GM19023 (cell line): Measurements from ENCODE around the gene DNAJC5.
"Not testable (repeated sequence)": the region's sequence is repeated elsewhere in the genome, so short reads cannot be mapped to it uniquely, and the experiment has no call there.

Experiments used
- ATAC-seq: cut with Tn5 transposase; IDR thresholded peaks from one replicate; pipeline ENCODE4 v1.9.1; 2021; ENCODE audit warnings: mild to moderate bottlenecking, moderate library complexity; ENCODE audit not compliant: unreplicated experiment

The DNAJC5 gene

DNA sequence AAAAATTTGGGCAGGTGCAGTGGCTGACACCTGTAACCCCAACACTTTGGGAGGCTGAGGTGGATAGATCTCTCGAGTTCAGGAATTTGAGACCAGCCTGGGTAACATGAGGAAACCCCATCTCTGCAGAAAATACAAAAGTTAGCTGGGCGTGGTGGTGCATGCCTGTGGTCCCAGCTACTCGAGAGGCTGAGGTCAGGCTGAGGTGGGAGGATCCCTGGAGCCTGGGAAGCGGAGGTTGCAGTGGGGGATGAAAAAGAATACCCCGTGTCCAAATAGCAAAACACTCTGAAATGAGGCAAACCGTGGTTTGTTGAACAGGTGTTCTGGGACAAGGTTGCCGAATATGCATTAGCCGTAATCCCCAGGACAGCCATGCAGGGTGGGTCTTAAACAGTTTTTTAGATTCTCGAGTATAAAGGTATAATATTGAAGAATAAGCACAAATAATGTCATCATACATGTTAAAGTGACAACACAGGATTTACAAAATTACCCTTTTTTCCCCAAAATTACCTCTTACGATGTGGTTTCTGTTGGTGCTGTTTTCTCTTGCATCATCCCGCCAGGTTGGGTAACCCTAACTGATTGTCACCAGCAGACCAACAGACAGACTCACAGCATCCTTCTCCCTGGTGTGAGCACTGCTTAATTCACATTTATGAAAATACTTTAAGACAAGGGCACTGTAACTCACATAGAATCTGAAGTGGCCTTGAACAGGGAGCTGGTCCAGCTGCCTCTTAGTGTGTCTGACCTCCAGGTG, 9.1 kb downstream of the DNAJC5 start:
- no peak for ATAC-seq

DNA sequence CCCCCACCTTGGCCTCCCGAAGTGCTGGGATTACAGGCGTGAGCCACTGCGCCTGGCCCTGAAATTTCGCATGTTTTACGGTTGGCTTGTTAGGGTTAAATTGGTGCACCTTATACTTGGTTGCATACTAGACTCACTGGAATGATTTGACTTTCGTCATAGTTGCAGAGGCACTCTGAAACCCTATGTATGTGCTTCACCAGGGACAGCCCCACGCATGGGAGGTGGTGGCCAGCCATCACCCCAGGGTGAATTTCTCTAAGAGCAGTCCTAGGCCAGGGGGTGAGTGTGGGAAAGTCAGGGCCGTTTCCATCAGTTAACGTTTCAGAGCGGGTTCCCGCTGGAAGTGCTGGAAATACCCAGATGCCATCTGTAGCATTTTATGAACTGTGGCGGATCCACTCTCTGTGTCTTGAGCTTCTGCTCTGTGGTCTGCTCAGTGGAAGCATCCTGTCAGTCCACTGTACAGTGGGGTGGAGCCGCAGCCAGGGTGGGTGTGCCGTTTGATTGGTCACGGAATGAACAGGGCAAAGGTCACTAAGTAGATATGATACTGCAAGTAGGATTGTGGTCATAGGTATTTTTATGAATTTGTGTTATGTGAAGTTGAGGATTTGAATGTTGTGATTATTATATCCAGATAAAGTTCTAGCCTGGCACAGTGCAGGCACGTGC, 13.2 kb downstream of the DNAJC5 start:
- ATAC-seq: no peak

DNA sequence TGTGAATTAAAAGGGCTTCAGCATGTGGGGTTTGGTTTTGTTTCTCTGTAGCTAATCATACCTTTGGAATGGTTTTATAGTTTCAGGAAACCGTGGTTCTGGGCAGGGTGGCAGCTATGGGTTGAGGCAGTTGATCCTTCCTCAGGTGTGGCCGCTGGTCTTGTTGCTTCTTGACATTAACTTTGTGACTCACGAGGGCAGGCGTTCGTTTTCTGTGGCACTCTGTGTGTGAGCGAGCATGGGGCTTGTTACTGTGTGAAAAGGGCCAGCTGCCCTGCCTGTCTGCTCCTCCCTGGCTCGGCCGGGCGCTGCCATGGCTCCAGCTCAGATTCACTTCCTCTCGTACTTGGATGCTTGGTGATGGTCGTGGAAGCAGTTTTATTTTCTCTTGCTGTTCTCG, 16.2 kb downstream of the DNAJC5 start:
- no peak for ATAC-seq

DNA sequence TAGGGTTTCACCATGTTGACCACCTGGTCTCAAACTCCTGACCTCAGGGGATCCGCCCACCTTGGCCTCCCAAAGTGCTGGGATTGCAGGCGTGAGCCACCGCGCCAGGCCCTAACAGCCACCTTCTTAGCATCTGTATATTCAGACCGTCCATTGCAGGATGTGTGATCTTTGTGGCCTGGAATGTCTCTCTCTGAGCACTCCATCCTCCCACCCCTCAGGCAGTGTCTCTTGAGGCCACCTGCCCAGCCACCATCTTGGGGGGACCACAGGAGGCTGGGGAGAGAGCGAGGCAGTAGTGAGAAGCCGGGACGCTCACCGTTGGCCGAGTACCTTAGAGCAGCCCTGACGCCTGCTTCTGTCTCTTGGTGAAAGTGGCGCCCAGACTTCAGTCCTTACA, 18.8 kb downstream of the DNAJC5 start:
- ATAC-seq: no peak

DNA sequence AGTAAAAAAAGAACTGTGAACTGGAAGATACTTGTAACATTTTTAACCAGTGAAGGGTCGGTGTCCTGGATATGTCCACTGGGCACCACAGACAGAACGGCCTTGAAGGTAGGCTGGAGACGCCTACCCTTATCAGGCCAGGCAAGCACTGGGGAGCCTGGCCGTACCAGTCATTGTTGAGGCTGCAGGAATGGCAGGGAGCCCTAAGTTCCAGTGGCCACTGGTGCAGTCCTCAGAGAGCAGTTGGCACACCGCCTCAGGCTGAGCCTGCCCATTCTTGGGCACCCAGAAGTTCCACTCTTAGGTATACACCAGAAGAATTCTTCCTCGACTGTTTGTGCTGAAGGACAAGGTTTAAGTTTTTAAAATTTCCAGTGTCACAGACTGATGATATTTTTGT, 20.5 kb downstream of the DNAJC5 start:
- no peak for ATAC-seq

DNA sequence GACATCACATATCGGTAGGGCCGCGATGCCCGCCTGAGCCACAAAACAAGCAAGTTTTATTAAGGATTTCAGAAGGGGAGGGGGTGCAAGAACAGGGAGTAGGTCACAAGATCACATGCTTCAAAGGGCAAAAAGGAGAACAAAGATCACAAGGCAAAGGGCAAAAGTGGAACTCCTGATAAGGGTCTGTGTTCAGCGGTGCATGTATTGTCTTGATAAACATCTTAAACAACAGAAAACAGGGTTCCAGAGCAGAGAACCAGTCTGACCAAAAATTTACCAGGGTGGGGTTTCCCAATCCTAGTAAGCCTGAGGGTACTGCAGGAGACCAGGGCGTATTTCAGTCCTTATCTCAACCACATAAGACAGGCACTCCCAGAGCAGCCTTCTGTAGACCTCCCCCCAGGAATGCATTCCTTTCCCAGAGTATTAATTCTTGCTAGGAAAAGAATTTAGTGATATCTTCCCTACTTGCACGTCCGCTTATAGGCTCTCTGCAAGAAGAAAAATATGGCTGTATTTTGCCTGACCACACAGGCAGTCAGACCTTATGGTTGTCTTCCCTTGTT, 21.5 kb downstream of the DNAJC5 start:
- not testable (repeated sequence) for ATAC-seq

DNA sequence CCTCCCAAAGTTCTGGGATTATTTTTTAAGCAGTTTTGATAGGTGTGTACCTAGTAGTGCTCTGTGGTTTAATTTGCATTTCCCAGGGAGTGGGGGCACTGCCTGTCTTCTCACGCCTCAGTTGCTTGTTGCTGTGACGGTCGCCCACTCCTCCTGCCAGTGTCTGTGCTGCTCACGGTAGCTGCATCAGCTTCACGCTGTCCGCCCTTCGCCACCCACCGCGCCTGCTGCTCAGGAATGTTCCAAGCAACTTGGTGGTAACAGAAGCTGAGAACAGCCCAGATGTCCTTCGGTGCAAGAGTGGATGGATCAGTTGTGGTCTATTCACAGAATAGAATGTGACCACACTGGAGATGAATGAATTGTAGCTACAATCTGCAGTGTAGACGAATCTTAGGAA, 22.9 kb downstream of the DNAJC5 start:
- ATAC-seq: no peak

DNA sequence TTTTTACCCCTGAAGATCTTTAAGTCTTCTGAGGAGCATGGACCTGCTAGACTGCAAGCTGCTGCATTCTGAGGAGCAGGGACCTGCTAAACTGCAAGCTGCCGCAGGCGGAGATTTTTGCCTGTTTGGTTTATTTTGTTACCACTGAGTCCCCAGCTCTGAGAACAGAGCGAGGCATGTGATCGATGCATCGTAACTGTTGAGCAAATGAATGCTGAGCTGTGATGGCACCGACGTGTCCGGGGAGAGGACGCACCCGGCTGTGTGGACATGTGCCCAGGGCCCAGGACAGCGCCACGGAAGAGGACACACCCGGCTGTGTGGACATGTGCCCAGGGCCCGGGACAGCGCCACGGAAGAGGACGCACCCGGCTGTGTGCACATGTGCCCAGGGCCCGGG, 24.2 kb downstream of the DNAJC5 start:
- no peak for ATAC-seq

DNA sequence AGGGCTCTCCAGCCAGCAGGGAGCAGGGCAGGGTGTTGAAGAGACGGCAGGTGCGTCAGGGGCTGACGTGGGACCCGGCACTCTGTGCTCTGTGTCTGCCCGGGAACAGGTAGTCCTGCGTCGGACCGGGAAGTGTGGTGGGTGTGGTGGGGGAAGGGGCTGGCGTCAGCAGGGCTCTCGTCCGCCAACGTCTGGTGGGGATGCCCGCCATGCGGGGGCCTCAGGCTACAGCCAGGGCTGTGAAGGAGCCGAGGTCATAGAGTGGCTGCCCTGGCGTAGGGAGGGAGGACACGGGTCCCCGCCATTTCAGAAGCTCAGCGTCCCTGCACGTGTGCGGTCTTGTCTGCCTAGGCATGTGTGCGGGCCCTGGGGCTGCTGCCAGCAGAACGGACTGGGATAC, 25.3 kb downstream of the DNAJC5 start:
- ATAC-seq: no peak

DNA sequence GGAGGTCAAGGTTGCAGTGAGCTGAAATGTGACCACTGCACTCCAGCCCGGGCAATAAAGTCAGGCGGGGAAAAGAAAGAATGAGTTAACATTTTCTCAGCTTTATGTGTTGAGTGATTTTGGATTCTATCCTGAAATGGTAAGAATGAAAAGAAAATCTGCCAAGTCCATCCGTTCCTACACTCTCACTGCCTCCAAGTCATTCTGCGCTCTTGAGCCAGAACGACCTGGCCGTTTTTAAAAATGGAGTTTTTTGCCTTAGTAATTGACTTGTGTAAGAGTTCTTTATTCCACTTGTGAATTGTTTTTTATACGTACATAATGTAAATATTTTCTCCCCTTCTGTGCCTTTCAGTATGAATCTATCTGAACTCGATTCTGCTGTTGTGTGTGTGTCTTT, 28.7 kb downstream of the DNAJC5 start:
- no peak for ATAC-seq

DNA sequence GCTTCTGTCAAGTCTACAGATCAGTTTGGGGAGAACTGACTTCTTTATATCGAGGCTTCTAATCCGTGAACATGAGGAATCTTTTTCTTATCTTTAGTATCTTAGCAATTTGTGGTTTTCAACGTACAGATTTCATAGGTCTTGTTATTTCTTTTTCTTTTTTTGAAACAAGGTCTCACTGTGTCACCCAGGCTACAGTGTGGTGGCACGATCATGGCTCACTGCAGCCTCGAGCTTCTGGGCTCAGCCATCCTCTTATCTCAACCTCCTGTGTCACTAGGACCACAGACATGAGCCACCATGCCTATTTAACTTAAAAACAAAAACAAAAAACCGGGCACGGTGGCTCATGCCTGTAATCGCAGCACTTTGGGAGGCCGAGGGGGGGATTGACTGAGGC, 29.3 kb downstream of the DNAJC5 start:
- ATAC-seq: no peak

DNA sequence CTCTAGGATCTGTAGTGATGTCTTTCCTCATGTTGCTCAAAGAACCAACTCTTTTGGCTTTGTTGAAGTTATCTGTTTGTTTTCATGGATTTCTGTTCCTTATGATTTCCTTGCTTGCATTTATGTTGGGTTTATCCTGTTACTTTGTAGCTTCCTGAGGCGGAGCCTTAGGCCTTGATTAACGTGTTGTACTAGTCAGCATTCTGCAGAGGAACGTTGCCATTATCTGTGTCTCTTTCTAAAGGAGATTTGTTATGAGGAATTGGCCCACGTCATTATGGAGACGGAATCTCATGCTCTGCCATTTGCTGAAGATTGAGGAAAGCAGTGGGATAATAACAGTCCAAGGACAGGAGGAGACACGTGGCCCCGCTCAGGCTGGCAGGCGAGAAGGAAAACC, 31.4 kb downstream of the DNAJC5 start:
- no peak for ATAC-seq

DNA sequence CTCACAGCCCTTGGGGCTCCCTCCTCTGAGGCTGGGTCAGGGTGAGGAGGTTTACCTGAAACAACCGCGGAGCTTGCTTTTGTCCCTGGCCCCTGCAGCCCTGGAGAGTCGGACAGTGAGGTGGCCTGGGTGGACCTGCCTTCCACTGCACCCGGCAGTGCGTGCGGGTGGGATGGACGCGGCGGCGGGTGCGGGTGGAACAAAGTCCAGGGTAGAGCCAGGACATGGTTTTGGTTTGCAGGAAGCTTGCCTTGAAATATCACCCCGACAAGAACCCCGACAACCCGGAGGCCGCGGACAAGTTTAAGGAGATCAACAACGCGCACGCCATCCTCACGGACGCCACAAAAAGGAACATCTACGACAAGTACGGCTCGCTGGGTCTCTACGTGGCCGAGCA, 34.1 kb downstream of the DNAJC5 start:
- ATAC-seq: no peak

DNA sequence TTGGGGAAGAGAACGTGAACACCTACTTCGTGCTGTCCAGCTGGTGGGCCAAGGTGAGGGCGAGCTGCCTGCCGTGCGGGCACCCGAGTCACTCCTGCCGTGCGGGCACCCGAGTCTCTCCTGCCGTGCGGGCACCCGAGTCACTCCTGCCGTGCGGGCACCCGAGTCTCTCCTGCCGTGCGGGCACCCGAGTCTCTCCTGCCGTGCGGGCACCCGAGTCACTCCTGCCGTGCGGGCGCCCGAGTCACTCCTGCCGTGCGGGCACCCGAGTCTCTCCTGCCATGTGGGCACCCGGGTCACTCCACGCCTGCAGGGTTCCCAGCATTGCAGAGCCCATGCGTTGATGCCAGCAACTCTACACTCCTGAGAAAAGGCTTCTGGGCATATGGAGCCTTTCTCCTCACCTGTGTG, 34.6 kb downstream of the DNAJC5 start:
- not testable (repeated sequence) for ATAC-seq

DNA sequence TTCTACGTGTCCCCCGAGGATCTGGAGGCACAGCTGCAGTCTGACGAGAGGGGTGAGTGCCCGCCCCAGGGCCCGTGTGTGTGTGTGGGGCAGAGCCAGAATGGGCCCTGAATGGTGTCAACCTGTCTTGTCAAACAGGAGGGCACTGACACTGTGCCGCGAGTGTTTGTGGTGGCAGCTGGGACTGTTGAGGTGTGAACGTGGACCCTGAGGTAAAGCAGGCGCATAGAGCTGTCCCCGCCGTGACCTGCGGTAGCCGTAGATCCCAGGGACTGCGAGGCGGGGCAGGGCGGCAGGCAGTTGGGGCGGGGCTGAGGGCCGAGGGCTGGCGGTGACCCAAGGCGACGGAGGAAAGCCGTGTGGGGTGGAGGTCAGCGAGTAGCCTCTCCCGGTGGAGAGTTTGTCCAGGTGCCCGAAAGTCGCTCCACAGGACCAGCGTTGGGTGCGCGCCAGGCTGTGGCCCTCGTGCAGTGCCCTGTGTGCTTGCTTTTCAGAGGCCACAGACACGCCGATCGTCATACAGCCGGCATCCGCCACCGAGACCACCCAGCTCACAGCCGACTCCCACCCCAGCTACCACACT, 36.1 kb downstream of the DNAJC5 start:
- no peak for ATAC-seq

DNA sequence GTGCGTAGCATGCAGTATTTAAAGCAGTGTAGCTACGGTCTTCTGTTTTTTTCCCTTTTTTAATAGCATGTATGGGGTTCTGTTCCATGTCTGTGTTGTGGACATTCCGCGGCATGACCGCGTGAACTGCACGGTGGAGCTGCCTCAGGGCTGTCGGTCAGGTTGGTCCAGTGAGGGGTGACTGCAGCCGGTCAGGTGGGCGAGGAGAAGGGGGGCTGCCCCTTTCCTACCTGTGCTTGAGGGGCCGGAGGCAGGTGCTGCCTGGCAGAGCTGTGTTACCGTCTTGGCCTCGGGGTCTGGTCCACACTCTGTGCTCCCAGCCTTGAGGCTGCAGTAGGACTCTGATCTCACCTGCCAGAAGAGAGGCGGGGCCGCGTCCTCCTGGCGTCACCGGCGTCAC, 36.8 kb downstream of the DNAJC5 start:
- no peak for ATAC-seq

DNA sequence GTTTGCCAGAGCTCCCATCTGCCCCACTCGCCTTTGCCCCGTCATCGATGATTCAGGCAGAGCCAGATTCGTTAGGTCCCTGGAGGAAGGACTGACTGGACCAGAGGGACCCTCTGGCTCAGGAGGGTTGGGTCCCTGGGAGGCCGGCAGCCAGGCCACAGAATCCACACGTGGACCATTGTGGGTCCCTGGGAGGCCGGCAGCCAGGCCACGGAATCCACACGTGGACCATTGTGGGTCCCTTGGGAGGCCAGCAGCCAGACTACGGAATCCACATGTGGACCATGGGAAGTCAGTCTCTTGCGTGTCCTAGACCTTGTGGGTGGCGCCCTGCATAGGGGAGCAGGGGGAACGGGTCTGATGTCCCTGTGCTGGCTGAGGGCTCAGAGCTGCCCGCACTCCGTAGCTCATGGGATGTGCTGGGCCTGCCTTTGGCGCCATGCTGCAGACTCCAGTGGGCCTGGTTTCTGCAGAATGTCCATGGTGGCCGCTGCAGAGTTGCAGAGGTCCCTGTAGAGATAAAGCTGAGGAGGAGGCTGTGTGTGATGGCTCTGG, 37.8 kb downstream of the DNAJC5 start:
- no peak for ATAC-seq

DNA sequence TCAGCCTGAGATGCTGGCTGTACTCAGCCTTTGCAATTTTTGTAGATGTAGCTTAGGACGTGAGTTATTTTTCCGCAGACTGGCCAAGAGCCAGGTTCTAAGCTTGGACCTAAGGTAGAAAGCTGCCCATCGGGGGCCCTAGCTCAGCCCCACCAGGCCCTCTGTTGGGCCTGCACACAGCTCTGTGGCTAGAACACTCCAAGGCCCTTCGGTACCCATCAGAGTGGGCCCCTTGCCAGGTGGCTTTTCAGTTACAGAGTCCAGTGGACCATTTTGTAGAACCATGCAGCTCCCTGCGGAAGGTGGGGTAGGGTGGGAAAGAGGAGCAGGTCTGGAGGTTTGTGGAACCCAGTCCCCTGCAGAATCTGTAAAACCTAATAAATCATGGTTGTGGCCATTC, 38.7 kb downstream of the DNAJC5 start:
- no peak for ATAC-seq

DNA sequence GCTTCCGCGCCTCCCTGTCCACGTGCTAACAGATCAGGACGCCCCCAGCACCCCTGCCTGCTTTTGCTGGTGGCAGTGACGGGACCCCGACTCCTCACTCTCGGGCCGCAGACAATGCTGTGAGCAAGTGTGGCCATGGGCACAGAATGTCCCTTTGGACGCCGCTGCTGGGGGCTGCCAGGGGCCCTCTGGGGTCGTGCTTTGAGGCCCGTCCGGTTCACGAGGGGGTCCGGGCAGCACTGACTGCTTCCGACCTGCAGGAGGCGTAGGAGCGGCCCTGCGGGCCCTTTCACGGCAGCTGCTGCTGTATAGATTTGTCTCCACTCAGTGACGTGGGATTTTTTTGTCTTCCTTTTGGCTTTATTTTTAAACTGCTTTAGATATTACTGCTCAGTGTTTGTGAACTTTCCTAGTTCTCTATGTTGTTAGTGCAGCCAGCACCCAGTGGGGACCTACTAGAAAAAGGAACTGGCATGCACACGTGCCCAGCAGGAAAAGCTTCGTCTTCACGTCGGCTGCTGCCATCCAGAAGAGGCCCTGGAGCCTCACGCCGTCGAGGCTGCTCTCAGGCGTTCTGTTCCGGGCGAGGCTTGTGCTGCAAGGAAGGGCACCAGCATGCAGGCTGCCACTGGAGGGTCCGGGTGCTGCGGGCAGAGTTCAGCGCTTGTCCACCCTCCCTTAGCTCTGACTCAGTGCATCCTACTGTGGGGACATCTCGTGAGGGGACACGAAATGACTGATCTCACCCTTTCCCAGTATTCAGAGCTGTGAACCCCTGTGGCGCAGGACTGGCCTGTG, 39.5 kb downstream of the DNAJC5 start:
- ATAC-seq: no peak

DNA sequence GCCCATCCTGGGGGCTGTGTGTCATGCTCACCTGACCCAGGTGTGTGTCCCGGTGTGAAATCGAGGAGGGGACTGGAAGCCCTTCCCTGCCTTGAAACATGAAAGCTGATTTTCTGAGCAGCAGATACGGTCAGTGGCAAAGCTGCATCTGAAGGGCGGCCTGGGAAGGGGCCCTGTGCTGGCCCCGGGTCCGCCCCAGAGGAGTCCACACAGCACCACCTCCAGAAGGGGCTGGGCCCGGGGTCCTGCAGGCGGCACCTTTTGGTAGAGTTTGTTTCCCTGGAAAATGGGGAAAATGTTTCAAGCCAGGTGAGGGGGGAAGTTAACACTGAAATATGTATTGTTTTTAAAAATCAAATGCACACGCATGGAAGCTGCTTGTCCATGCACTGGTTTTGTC, 40.5 kb downstream of the DNAJC5 start:
- ATAC-seq: no peak

DNA sequence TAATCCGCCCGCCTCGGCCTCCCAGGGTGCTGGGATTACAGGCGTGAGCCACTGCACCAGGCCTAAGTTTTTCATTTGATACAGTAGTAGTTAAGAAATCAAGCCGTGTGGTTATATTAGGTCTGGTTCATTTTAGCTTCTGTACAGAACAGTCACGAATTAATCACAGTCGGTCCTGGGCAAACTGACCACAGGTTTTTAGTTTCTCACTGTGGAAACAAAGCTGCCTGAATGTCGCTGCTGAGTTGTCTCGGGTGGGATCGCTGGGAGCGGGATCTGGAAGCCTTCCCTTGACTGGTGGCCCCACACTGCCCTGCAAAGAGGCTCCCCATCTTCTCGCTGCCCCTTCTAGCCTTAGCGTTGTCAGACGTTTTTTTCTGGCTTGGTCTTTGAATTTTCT, 42.7 kb downstream of the DNAJC5 start:
- no peak for ATAC-seq
